ENCODE results near the gene SLC6A9. TPM values are rescaled to one million over a fixed set of nuclear protein-coding genes. Genes with fewer than 3 reads are reported as not detected.

Gene SLC6A9
- total RNA-seq, 2 experiments from 2014 or later = 8.2 to 21.8 TPM

GRCh38 chr1:44036409-44037139 lies 5.3 kb upstream of the SLC6A9 start:
- Histone ChIP-seq H4K20me1 (ENCODE audit: insufficient read depth, low read length) (no peaks in the 10 kb centered on the region), H3K36me3 (ENCODE audit: insufficient read depth, low read length) (no peaks in the 10 kb centered on the region), H3K79me2 (ENCODE audit: insufficient read depth, low read depth, low read length) (no peaks in the 10 kb centered on the region), H3K9me2 (ENCODE audit: insufficient read depth, low read length) (no peaks in the 10 kb centered on the region), H3K4me2 (ENCODE audit: low read length) (no peak overlapping the region), H3K4me3 (ENCODE audit: low read depth, low read length, poor library complexity, severe bottlenecking) (no peak overlapping the region), H3K9me3 (ENCODE audit: low read length) (no peaks in the 10 kb centered on the region), H2AFZ (ENCODE audit: low read length) (no peak overlapping the region), H3K27ac (ENCODE audit: low read depth, low read length, poor library complexity, severe bottlenecking) (no peak overlapping the region), H3K4me1 (ENCODE audit: insufficient read depth, low read length, poor library complexity, severe bottlenecking) (peaks cover 13% of the 10 kb centered on the region)
- intact Hi-C loops (cut with micrococcal nuclease; ENCODE audit: unreplicated experiment) = loop anchor here (1.0 to 5.0 kb wide), 3 partner anchors 31 to 509 kb away; no protein-coding TSS in a partner anchor
- ChIA-PET POLR2A (interaction anchor here (0.7 kb wide), 1 partner anchor 86 kb away, joined by 3 read pairs; no protein-coding TSS in a partner anchor), CTCF (ENCODE audit: unreplicated experiment) (interaction anchor here (0.9 to 1.5 kb wide), 3 partner anchors 11 to 31 kb away, joined by 3 to 13 read pairs (median 5); no protein-coding TSS in a partner anchor)
- no TSS peak for BruUV-seq (replicated peaks)
- TF ChIP-seq EZH2phosphoT487 (IDR thresholded peaks at IDR 0.05; ENCODE audit: borderline replicate concordance, low read depth, low read length) = no peak
- peak; percentile 91 for TF ChIP-seq CTCF (conservative IDR thresholded peaks at IDR 0.05; ENCODE audit: low read length)
- peak; percentile 74 for DNase-seq (ENCODE audit: low spot score)

- Histone ChIP-seq H3K79me2 (ENCODE audit: insufficient read depth, low read depth, low read length) (no peaks in the 10 kb centered on the region), H2AFZ (ENCODE audit: low read length) (no peak overlapping the region), H3K4me1 (ENCODE audit: insufficient read depth, low read length, poor library complexity, severe bottlenecking) (peaks cover 17% of the 10 kb centered on the region), H3K4me3 (ENCODE audit: low read depth, low read length, poor library complexity, severe bottlenecking) (no peak overlapping the region), H3K9me3 (ENCODE audit: low read length) (no peaks in the 10 kb centered on the region), H4K20me1 (ENCODE audit: insufficient read depth, low read length) (no peaks in the 10 kb centered on the region), H3K36me3 (ENCODE audit: insufficient read depth, low read length) (no peaks in the 10 kb centered on the region), H3K27ac (ENCODE audit: low read depth, low read length, poor library complexity, severe bottlenecking) (no peak overlapping the region), H3K4me2 (ENCODE audit: low read length) (no peak overlapping the region), H3K9me2 (ENCODE audit: insufficient read depth, low read length) (no peaks in the 10 kb centered on the region)
- DNase-seq (ENCODE audit: low spot score) = no peak
- ChIA-PET POLR2A (interaction anchor here (0.6 kb wide), 1 partner anchor 90 kb away, joined by 3 read pairs; no protein-coding TSS in a partner anchor), CTCF (ENCODE audit: unreplicated experiment) (interaction anchor here (0.9 to 1.5 kb wide), 3 partner anchors 11 to 30 kb away, joined by 3 to 13 read pairs (median 5); no protein-coding TSS in a partner anchor)
- intact Hi-C loops (cut with micrococcal nuclease; ENCODE audit: unreplicated experiment) = loop anchor here (1.0 to 5.0 kb wide), 3 partner anchors 31 to 509 kb away; no protein-coding TSS in a partner anchor
- TF ChIP-seq CTCF (conservative IDR thresholded peaks at IDR 0.05; ENCODE audit: low read length) = peak; percentile 38; the same call in 1 of the 2 replicates
- TF ChIP-seq EZH2phosphoT487 (IDR thresholded peaks at IDR 0.05; ENCODE audit: borderline replicate concordance, low read depth, low read length) = no peak
- BruUV-seq (replicated peaks) = no TSS peak
These were observed 4.6 kb upstream of the SLC6A9 start for GRCh38 chr1:44035726-44036408.
